ENCODE results near the gene NINJ1.

The NINJ1 gene

GRCh38 chr9:93132287-93132927, 1.6 kb downstream of the NINJ1 start:
- Histone ChIP-seq H3K4me3 (ENCODE audit: low read length in 2 of 2) (peak overlapping the region in 1 of 2 donors; percentile 73), H2AK5ac (ENCODE audit: low read depth, low read length) (peak overlapping the region; percentile 38), H2BK12ac (ENCODE audit: low read length) (no peak overlapping the region), H3K4me2 (ENCODE audit: insufficient read depth, low read length, poor library complexity, severe bottlenecking) (no peak overlapping the region), H3K36me3 (replicated peaks in 1 of 2; ENCODE audit: control insufficient read depth in 2 of 2, insufficient read depth in 2 of 2, low read length in 2 of 2) (no peaks in the 10 kb centered on the region), H3K18ac (ENCODE audit: low read length) (peak overlapping the region; percentile 22), H3K23ac (ENCODE audit: low read depth, low read length, poor library complexity) (no peak overlapping the region), H4K91ac (ENCODE audit: low read depth, low read length, poor library complexity) (no peak overlapping the region), H3K4me1 (ENCODE audit: control insufficient read depth in 2 of 2, insufficient read depth in 1 of 2, low read depth in 1 of 2, low read length in 2 of 2) (peaks cover 17 to 19% of the 10 kb centered on the region in 2 donors), H2BK5ac (ENCODE audit: low read length) (no peak overlapping the region), H3K27me3 (ENCODE audit: control insufficient read depth in 3 of 3, insufficient read depth in 3 of 3, low read depth in 1 of 3, low read length in 3 of 3) (peaks cover 0 to 8% (median 8%) of the 10 kb centered on the region in 3 experiments), H3K14ac (ENCODE audit: low read length) (no peak overlapping the region), H2BK15ac (ENCODE audit: low read length) (no peak overlapping the region), H3K27ac (replicated peaks; ENCODE audit: low read length) (no peak overlapping the region), H2BK120ac (ENCODE audit: low read depth, low read length) (no peak overlapping the region), H3K9me3 (replicated peaks in 1 of 2; ENCODE audit: control insufficient read depth in 2 of 2, insufficient read depth in 1 of 2, low read depth in 1 of 2, low read length in 2 of 2) (no peaks in the 10 kb centered on the region), H3K9ac (ENCODE audit: low read depth, low read length, poor library complexity) (no peak overlapping the region), H3K79me1 (ENCODE audit: low read depth, low read length) (peaks cover 9% of the 10 kb centered on the region), H3K4ac (ENCODE audit: low read length) (no peak overlapping the region), H2AFZ (ENCODE audit: low read length) (no peak overlapping the region), H4K8ac (ENCODE audit: low read depth, low read length) (no peak overlapping the region)
- DNase-seq (ENCODE audit: low spot score): no peak
- WGBS, 2 donors (ENCODE audit: extremely low coverage in 2 of 2, insufficient read length in 2 of 2, insufficient replicate concordance in 1 of 2): no CpG with 5 or more reads among the region's 12 CpGs

GRCh38 chr9:93131599-93132286, 2.3 kb downstream of the NINJ1 start:
- no peak overlapping the region for H2BK15ac ChIP-seq (ENCODE audit: low read length)
- H3K4me1 ChIP-seq (ENCODE audit: control insufficient read depth in 2 of 2, insufficient read depth in 1 of 2, low read depth in 1 of 2, low read length in 2 of 2): peaks cover 20 to 26% of the 10 kb centered on the region in 2 donors
- H4K91ac ChIP-seq (ENCODE audit: low read depth, low read length, poor library complexity): no peak overlapping the region
- H3K4ac ChIP-seq (ENCODE audit: low read length): no peak overlapping the region
- H3K14ac ChIP-seq (ENCODE audit: low read length): no peak overlapping the region
- H4K8ac ChIP-seq (ENCODE audit: low read depth, low read length): peak overlapping the region; percentile 58
- H2BK5ac ChIP-seq (ENCODE audit: low read length): no peak overlapping the region
- H3K23ac ChIP-seq (ENCODE audit: low read depth, low read length, poor library complexity): peak overlapping the region; percentile 56
- H2BK120ac ChIP-seq (ENCODE audit: low read depth, low read length): no peak overlapping the region
- H2AK5ac ChIP-seq (ENCODE audit: low read depth, low read length): peak overlapping the region; percentile 86
- H3K9me3 ChIP-seq (replicated peaks in 1 of 2; ENCODE audit: control insufficient read depth in 2 of 2, insufficient read depth in 1 of 2, low read depth in 1 of 2, low read length in 2 of 2): no peaks in the 10 kb centered on the region
- H2AFZ ChIP-seq (ENCODE audit: low read length): no peak overlapping the region
- no peak overlapping the region for H3K4me2 ChIP-seq (ENCODE audit: insufficient read depth, low read length, poor library complexity, severe bottlenecking)
- H3K79me1 ChIP-seq (ENCODE audit: low read depth, low read length): peaks cover 9% of the 10 kb centered on the region
- H3K36me3 ChIP-seq (replicated peaks in 1 of 2; ENCODE audit: control insufficient read depth in 2 of 2, insufficient read depth in 2 of 2, low read length in 2 of 2): no peaks in the 10 kb centered on the region
- peaks cover 0 to 8% (median 8%) of the 10 kb centered on the region in 3 experiments for H3K27me3 ChIP-seq (ENCODE audit: control insufficient read depth in 3 of 3, insufficient read depth in 3 of 3, low read depth in 1 of 3, low read length in 3 of 3)
- no peak for DNase-seq (ENCODE audit: low spot score)
- peak overlapping the region; percentile 5 for H3K18ac ChIP-seq (ENCODE audit: low read length)
- H3K9ac ChIP-seq (ENCODE audit: low read depth, low read length, poor library complexity): no peak overlapping the region
- no peak overlapping the region for H3K4me3 ChIP-seq (ENCODE audit: low read length in 2 of 2)
- H3K27ac ChIP-seq (replicated peaks; ENCODE audit: low read length): no peak overlapping the region
- no CpG with 5 or more reads among the region's 13 CpGs for WGBS, 2 donors (ENCODE audit: extremely low coverage in 2 of 2, insufficient read length in 2 of 2, insufficient replicate concordance in 1 of 2)
- H2BK12ac ChIP-seq (ENCODE audit: low read length): no peak overlapping the region

- DNase-seq (ENCODE audit: low spot score): no peak
- Histone ChIP-seq H2BK120ac (ENCODE audit: low read depth, low read length) (no peak overlapping the region), H3K14ac (ENCODE audit: low read length) (peak overlapping the region; percentile 87)
Observed at GRCh38 chr9:93130861-93131481, 3.1 kb downstream of the NINJ1 start.

More at GRCh38 chr9:93130861-93131481, 3.1 kb downstream of the NINJ1 start:
- peaks cover 12% of the 10 kb centered on the region for H3K79me1 ChIP-seq (ENCODE audit: low read depth, low read length)
- peaks cover 0 to 8% (median 8%) of the 10 kb centered on the region in 3 experiments for H3K27me3 ChIP-seq (ENCODE audit: control insufficient read depth in 3 of 3, insufficient read depth in 3 of 3, low read depth in 1 of 3, low read length in 3 of 3)
- H3K18ac ChIP-seq (ENCODE audit: low read length): no peak overlapping the region
- H4K91ac ChIP-seq (ENCODE audit: low read depth, low read length, poor library complexity): no peak overlapping the region
- H2AK5ac ChIP-seq (ENCODE audit: low read depth, low read length): peak overlapping the region; percentile 86
- H3K4me1 ChIP-seq (ENCODE audit: control insufficient read depth in 2 of 2, insufficient read depth in 1 of 2, low read depth in 1 of 2, low read length in 2 of 2): peaks cover 28 to 31% of the 10 kb centered on the region in 2 donors
- H2BK5ac ChIP-seq (ENCODE audit: low read length): peak overlapping the region; percentile 13
- H3K4ac ChIP-seq (ENCODE audit: low read length): no peak overlapping the region
- peak overlapping the region in 1 of 2 donors; percentile 1 for H3K4me3 ChIP-seq (ENCODE audit: low read length in 2 of 2)
- H3K4me2 ChIP-seq (ENCODE audit: insufficient read depth, low read length, poor library complexity, severe bottlenecking): no peak overlapping the region
- H3K9me3 ChIP-seq (replicated peaks in 1 of 2; ENCODE audit: control insufficient read depth in 2 of 2, insufficient read depth in 1 of 2, low read depth in 1 of 2, low read length in 2 of 2): no peaks in the 10 kb centered on the region
- no CpG with 5 or more reads among the region's 15 CpGs for WGBS, 2 donors (ENCODE audit: extremely low coverage in 2 of 2, insufficient read length in 2 of 2, insufficient replicate concordance in 1 of 2)
- no peak overlapping the region for H3K9ac ChIP-seq (ENCODE audit: low read depth, low read length, poor library complexity)
- H3K27ac ChIP-seq (replicated peaks; ENCODE audit: low read length): no peak overlapping the region
- H3K36me3 ChIP-seq (replicated peaks in 1 of 2; ENCODE audit: control insufficient read depth in 2 of 2, insufficient read depth in 2 of 2, low read length in 2 of 2): no peaks in the 10 kb centered on the region
- no peak overlapping the region for H4K8ac ChIP-seq (ENCODE audit: low read depth, low read length)
- peak overlapping the region; percentile 31 for H2BK15ac ChIP-seq (ENCODE audit: low read length)
- H2BK12ac ChIP-seq (ENCODE audit: low read length): no peak overlapping the region
- H3K23ac ChIP-seq (ENCODE audit: low read depth, low read length, poor library complexity): peak overlapping the region; percentile 5
- no peak overlapping the region for H2AFZ ChIP-seq (ENCODE audit: low read length)

Measured in neuronal stem cell (in vitro differentiated cells).